Osteocyte (in vitro differentiated cells): ENCODE measurements around the gene DBF4B. TPM values are rescaled to one million over a fixed set of nuclear protein-coding genes. Genes with fewer than 3 reads are reported as not detected.
"Not testable (repeated sequence)": the region's sequence is repeated elsewhere in the genome, so short reads cannot be mapped to it uniquely, and the experiment has no call there.

ENCODE experiments used
- DNase-seq: peaks from one replicate; pipeline ENCODE4 v3.0.0; 2021; ENCODE audit warnings: mixed read lengths; ENCODE audit not compliant: unreplicated experiment; ENCODE audit errors: extremely low spot score
- H3K27ac Mint-ChIP-seq: one replicate; pipeline ENCODE4 v1.8.0; 2021; ENCODE audit warnings: mild to moderate bottlenecking, mixed read lengths; ENCODE audit not compliant: unreplicated experiment
- H3K27me3 Mint-ChIP-seq: one replicate; pipeline ENCODE4 v1.8.0; 2021; ENCODE audit warnings: mixed read lengths; ENCODE audit not compliant: unreplicated experiment
- H3K36me3 Mint-ChIP-seq: one replicate; pipeline ENCODE4 v1.8.0; 2021; ENCODE audit warnings: mixed read lengths; ENCODE audit not compliant: unreplicated experiment
- H3K4me1 Mint-ChIP-seq: one replicate; pipeline ENCODE4 v1.8.0; 2021; ENCODE audit warnings: mixed read lengths; ENCODE audit not compliant: unreplicated experiment
- H3K4me3 Mint-ChIP-seq: one replicate; pipeline ENCODE4 v1.8.0; 2021; ENCODE audit warnings: mild to moderate bottlenecking, moderate library complexity, mixed read lengths; ENCODE audit not compliant: unreplicated experiment
- H3K9me3 Mint-ChIP-seq: one replicate; pipeline ENCODE4 v1.8.0; 2021; ENCODE audit warnings: mixed read lengths; ENCODE audit not compliant: unreplicated experiment
- CTCF ChIP-seq: fragments of 200-600 bp; sonication (generic); IDR thresholded peaks from 2 replicates; pipeline ENCODE4 v1.5.0; 2021; ENCODE audit warnings: antibody characterized with exemption, mild to moderate bottlenecking, moderate library complexity
- total RNA-seq: library from RNA; stranded (reverse); gene quantifications from 2 replicates; pipeline ENCODE4 v1.2.1, GENCODE V29; 2021

The DBF4B gene
- total RNA-seq, 1 donor from 2014 or later, result 9.2 TPM

GRCh38 chr17:44752953-44753861 is 44.7 kb downstream of the DBF4B start:
- no peak for TF ChIP-seq CTCF
- Mint-ChIP-seq H3K9me3 (no peaks in the 10 kb centered on the region), H3K27ac (no peak overlapping the region), H3K27me3 (no peaks in the 10 kb centered on the region), H3K36me3 (peaks cover 9% of the 10 kb centered on the region), H3K4me1 (no peaks in the 10 kb centered on the region), H3K4me3 (no peak overlapping the region)
- no peak for DNase-seq

- no peak for TF ChIP-seq CTCF
- H3K27ac Mint-ChIP-seq, result no peak overlapping the region
- no peaks in the 10 kb centered on the region for H3K4me1 Mint-ChIP-seq
- DNase-seq, result no peak
- no peaks in the 10 kb centered on the region for H3K9me3 Mint-ChIP-seq
- H3K27me3 Mint-ChIP-seq, result no peaks in the 10 kb centered on the region
- no peak overlapping the region for H3K4me3 Mint-ChIP-seq
- peaks cover 5% of the 10 kb centered on the region for H3K36me3 Mint-ChIP-seq
Observed at GRCh38 chr17:44754276-44754675, 45.8 kb downstream of the DBF4B start.

- not testable (repeated sequence) for H3K27ac Mint-ChIP-seq, DNase-seq, H3K27me3 Mint-ChIP-seq, H3K36me3 Mint-ChIP-seq, H3K9me3 Mint-ChIP-seq, H3K4me3 Mint-ChIP-seq, H3K4me1 Mint-ChIP-seq
Observed at GRCh38 chr17:44755180-44755579, 46.7 kb downstream of the DBF4B start.

- Mint-ChIP-seq H3K9me3 (no peaks in the 10 kb centered on the region), H3K27me3 (peaks cover 4% of the 10 kb centered on the region), H3K27ac (no peak overlapping the region), H3K36me3 (no peaks in the 10 kb centered on the region), H3K4me3 (no peak overlapping the region), H3K4me1 (no peaks in the 10 kb centered on the region)
- no peak for TF ChIP-seq CTCF
- no peak for DNase-seq
Observed at GRCh38 chr17:44757045-44757917, 48.8 kb downstream of the DBF4B start.

GRCh38 chr17:44757918-44758413 is 49.5 kb downstream of the DBF4B start:
- TF ChIP-seq CTCF, result no peak
- H3K4me1 Mint-ChIP-seq, result no peaks in the 10 kb centered on the region
- peaks cover 4% of the 10 kb centered on the region for H3K27me3 Mint-ChIP-seq
- no peaks in the 10 kb centered on the region for H3K36me3 Mint-ChIP-seq
- no peak overlapping the region for H3K27ac Mint-ChIP-seq
- DNase-seq, result no peak
- H3K9me3 Mint-ChIP-seq, result no peaks in the 10 kb centered on the region
- H3K4me3 Mint-ChIP-seq, result peak overlapping the region; percentile 65
